GM12892 (cell line): ENCODE data around the gene FRMD5. TPM values are rescaled to one million over a fixed set of nuclear protein-coding genes. Genes with fewer than 3 reads are reported as not detected.
"Not testable (repeated sequence)": the region's sequence is repeated elsewhere in the genome, so short reads cannot be mapped to it uniquely, and the experiment has no call there.

ENCODE experiments used
- DNase-seq: peaks from one replicate; pipeline ENCODE4 v3.0.0; 2011; ENCODE audit not compliant: insufficient read length
- FAIRE-seq: peaks from 2 replicates; lab custom pipeline; 2011; peaks lifted over from hg19 to GRCh38; lab: Jason Lieb, UNC
- POLR2A ChIP-seq: IDR thresholded peaks from 2 replicates; pipeline ENCODE4 v1.6.1; 2011; ENCODE audit warnings: low read depth, low read length, control low read depth
- POLR2AphosphoS5 ChIP-seq: IDR thresholded peaks from 2 replicates; pipeline ENCODE4 v1.6.1; 2011; ENCODE audit warnings: low read depth, low read length, control low read depth
- TAF1 ChIP-seq: IDR thresholded peaks from 2 replicates; pipeline ENCODE4 v1.6.1; 2011; ENCODE audit warnings: low read depth, mild to moderate bottlenecking, control low read depth, low read length, borderline replicate concordance
- polyA plus RNA-seq: library from polyadenylated mRNA; unstranded; fragments of >200 nt; gene quantifications from one replicate; pipeline ENCODE4 v1.2.1, GENCODE V29; 2012; ENCODE audit warnings: missing spikeins, inconsistent platforms; ENCODE audit not compliant: missing spikeins

The FRMD5 gene
- polyA plus RNA-seq: 1.7 TPM

GRCh38 chr15:44195151-44195740, at the start of gene FRMD5:
TSS of gene FRMD5 (minus strand) at chr15:44195271.
- peak; percentile 94 for FAIRE-seq
- DNase-seq: peak; percentile 83
- TF ChIP-seq POLR2AphosphoS5 (no peak), TAF1 (no peak), POLR2A (no peak)

DNA sequence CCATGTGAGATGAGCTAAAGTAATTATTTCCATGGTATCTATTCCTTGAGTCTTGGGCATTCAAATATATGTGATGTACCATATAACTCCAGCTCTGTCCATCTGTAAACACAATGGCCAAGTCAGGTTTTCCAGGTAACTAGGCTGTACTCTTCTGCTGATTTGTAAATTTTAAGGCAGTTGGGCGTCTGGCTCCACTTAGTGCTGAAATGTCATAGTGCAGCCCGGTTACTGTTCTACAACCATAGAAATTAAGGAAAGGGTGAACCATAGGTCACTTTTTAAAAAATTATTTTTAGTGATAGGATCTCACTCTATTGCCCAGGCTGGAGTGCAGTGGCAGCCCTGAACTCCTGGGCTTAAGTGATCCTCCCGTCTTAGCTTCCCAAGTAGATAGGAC, 48.8 kb upstream of the FRMD5 start:
- DNase-seq (no peak), FAIRE-seq (no peak)
- TF ChIP-seq POLR2A (no peak), POLR2AphosphoS5 (no peak), TAF1 (no peak)

DNA sequence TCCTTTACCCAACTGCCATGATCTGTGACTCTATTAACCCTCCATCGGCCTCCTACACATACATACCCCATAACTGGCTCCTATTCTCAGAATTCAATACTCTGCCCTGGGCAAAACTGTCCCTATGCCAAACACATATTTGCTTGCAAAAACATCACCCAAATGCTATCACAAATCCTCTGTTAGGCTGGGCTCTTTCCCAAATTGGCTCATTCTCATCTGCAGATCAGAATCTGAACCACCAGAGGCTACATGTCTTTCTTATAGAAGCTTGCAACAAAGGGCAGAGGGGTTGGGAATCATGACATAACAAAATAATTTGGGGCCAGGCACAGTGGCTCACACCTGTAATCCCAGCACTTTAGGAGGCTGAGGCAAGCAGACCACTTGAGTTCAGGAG, 48.1 kb upstream of the FRMD5 start:
- no peak for TF ChIP-seq POLR2AphosphoS5
- no peak for TF ChIP-seq POLR2A
- TF ChIP-seq TAF1: no peak
- FAIRE-seq (no peak), DNase-seq (no peak)

- no peak for FAIRE-seq
- DNase-seq: no peak
- TF ChIP-seq POLR2A (no peak), POLR2AphosphoS5 (no peak), TAF1 (no peak)
These were observed 36.8 kb upstream of the FRMD5 start for GRCh38 chr15:44231842-44232241.

DNA sequence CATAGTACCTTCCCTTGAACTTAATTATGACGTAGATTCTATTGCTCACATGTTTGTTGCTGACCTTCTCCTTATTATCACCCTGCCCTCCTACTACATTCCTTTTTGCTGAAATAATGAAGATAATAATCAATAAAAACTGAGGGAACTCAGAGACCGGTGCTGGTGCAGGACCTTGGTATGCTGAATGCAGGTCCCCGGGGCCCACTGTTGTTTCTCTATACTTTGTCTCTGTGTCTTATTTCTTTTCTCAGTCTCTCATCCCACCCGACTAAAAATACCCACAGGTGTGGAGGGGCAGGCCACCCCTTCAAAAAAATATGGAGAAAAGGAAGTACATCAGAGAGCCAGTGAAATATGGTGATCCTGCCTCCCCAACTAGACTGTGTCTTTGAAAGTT, 34.2 kb upstream of the FRMD5 start:
- FAIRE-seq, DNase-seq: not testable (repeated sequence)

GRCh38 chr15:44227584-44227983, 32.5 kb upstream of the FRMD5 start:
- TF ChIP-seq POLR2AphosphoS5: no peak
- TF ChIP-seq TAF1: no peak
- TF ChIP-seq POLR2A: no peak
- no peak for DNase-seq
- FAIRE-seq: no peak

GRCh38 chr15:44227001-44227400, 31.9 kb upstream of the FRMD5 start:
- FAIRE-seq, DNase-seq: not testable (repeated sequence)

GRCh38 chr15:44222478-44222877, 27.4 kb upstream of the FRMD5 start:
- TF ChIP-seq TAF1 (no peak), POLR2AphosphoS5 (no peak), POLR2A (no peak)
- FAIRE-seq (peak; percentile 9), DNase-seq (no peak)

DNA sequence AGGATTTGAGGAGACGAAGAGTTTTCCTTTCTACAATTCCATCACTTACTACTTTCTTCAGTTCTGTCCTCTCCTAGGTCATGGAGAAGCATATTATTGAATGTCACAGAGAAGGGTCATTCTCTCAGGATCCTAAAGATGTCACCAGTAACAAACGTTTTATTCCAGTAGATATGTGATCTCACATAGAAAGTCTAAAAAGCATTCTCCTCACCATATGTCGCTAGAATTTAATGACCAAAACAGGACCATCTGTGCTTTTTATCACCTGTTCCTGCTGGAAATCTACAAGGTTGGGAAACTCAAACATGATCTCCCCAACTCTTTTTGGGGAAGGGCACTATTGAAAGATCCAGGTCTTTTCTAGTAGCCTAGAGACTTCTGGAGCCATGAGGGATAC, 24.0 kb upstream of the FRMD5 start:
- DNase-seq: no peak
- TF ChIP-seq TAF1 (no peak), POLR2AphosphoS5 (no peak), POLR2A (no peak)
- FAIRE-seq: no peak

DNA sequence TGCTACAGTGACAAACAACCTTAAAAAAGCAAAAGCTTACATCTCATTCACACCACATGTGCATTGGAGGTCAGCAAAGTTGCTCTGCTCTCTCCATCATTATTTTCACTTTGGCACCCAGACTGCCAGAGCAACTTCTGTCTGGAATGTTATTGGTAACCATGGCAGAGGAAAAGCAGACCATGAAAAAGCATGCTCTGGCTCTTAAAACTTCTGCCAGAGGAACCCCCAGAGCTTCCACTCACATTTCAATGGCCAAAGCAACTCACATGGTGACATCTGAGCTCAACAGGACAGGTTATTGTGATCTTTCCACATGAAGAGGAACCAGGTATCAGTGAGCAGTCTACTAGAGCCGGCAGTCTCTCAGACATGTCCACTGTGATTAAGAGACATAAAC, 21.9 kb upstream of the FRMD5 start:
- DNase-seq (no peak), FAIRE-seq (no peak)
- TF ChIP-seq POLR2AphosphoS5 (no peak), TAF1 (no peak), POLR2A (no peak)

DNA sequence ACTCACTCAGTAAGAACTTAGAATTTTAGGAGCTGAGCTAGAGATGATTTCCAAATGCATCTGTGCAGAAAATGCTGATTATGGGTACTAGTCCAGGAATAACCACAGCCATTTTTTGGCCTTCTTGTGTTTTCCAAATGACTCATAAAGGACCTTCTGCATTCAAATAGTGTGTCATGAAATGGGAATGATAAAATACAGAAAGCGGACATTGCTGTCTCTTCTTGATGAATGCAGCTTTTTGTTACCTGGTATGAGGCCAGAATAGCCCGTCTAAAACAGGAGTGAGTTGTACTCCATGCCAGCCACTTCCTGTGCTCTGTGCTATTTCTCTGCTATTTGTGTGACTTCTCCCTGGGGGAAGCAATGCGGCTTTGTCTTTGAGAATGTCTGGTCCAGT, 20.5 kb upstream of the FRMD5 start:
- no peak for FAIRE-seq
- DNase-seq: no peak

DNA sequence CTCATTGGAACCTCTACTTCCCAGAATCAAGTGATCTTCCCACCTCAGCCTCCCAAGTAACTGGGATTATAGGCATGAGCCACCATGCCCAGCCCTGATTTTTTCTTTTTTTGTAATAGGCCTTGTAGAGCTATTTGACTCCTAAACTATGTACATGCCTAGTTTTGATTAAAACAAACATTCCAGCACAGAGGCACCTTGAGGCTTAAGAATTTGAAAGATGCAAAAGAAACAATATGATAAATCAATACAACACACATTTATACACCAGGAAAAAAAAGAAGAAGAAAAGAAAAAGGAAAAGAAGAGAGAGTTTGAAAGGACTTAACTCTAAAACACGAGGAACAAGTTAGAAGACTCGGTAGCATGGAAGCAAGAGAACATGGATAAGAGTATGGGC, 13.9 kb upstream of the FRMD5 start:
- FAIRE-seq: no peak
- TF ChIP-seq POLR2A (no peak), POLR2AphosphoS5 (no peak), TAF1 (no peak)
- DNase-seq: no peak

More for the DNA sequence above, 20.5 kb upstream of the FRMD5 start:
- TF ChIP-seq TAF1 (no peak), POLR2A (no peak)

GRCh38 chr15:44207643-44208042, 12.6 kb upstream of the FRMD5 start:
- no peak for TF ChIP-seq POLR2A
- TF ChIP-seq POLR2AphosphoS5: no peak
- no peak for TF ChIP-seq TAF1
- no peak for DNase-seq
- FAIRE-seq: no peak

GRCh38 chr15:44199393-44199792, 4.3 kb upstream of the FRMD5 start:
- TF ChIP-seq POLR2A (no peak), POLR2AphosphoS5 (no peak), TAF1 (no peak)
- no peak for DNase-seq
- FAIRE-seq: no peak
